ENCODE data around the gene GTPBP2. TPM values are rescaled to one million over a fixed set of nuclear protein-coding genes. Genes with fewer than 3 reads are reported as not detected.
A peak's percentile ranks its signal among the peaks of the same experiment; 100 is the strongest.

GTPBP2 gene
- total and polyA plus RNA-seq, 7 donors: 27.8 to 69.6 (median 34.6) TPM

DNA sequence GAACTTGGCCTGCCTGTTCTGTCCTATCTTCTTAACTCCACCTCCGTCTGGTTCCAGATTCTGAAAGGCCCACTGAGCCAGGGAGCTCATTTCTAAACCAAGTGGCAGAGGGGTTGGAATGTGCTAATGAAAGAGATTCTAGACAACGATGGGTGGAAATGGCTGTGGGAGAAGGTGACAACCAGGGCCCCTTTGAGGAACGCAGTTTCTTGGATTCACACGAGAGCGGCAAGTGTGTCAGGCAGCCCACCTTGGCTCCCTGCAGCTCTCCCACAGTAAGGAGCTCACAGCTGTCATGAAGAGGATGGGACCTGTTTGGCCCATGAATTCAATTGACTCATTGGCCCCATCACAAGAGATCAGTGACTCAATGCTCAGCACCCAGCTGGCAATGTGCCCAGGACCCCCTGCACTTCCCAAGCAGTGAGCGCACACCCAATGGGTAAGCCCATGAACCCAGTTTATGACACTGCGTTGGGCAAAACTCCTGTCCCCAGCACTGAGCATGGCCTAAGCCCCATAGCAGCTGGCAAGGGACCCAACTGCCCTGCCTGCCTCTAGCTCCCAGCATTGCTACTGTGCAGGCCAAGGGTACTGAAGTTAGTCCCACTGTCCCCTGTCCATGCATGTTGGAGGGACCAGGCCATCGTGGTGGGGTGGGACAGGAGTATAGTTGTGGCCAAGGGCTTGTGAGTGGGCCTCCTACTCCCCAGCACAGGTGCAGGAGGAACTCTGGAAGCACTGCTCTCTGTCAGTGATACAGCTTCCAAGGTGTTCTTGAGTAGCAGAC, 42.1 kb upstream of the GTPBP2 start:
- peaks cover 0 to 50% of the 10 kb centered on the region in 2 donors for H3K36me3 ChIP-seq (ENCODE audit: insufficient read depth in 1 of 2, low read depth in 1 of 2)
- DNase-seq: no peak

DNA sequence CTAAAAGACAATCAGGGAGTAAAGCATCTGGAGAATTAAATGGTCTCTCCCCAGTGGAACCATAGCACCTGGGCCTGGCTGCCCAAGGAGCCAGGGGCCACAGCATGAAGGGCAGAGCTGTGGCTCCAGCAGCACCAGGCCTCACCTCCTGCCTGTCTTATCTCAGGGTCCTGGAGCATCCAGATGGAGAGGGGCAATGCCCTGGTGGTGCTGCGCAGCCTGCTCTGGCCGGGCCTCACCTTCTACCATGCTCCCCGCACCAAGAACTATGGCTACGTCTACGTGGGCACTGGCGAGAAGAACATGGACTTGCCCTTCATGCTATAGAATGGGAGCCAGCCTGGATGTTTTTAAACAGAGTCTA, 41.5 kb upstream of the GTPBP2 start:
- WGBS, 3 donors: 98% methylated on average over 6 of the region's 6 CpGs
- no peak for ATAC-seq

More for the DNA sequence above, 42.1 kb upstream of the GTPBP2 start:
- TF ChIP-seq, protein P1, sequence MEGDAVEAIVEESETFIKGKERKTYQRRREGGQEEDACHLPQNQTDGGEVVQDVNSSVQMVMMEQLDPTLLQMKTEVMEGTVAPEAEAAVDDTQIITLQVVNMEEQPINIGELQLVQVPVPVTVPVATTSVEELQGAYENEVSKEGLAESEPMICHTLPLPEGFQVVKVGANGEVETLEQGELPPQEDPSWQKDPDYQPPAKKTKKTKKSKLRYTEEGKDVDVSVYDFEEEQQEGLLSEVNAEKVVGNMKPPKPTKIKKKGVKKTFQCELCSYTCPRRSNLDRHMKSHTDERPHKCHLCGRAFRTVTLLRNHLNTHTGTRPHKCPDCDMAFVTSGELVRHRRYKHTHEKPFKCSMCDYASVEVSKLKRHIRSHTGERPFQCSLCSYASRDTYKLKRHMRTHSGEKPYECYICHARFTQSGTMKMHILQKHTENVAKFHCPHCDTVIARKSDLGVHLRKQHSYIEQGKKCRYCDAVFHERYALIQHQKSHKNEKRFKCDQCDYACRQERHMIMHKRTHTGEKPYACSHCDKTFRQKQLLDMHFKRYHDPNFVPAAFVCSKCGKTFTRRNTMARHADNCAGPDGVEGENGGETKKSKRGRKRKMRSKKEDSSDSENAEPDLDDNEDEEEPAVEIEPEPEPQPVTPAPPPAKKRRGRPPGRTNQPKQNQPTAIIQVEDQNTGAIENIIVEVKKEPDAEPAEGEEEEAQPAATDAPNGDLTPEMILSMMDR (IDR thresholded peaks at IDR 0.05): no peak
- no peaks in the 10 kb centered on the region for H3K27me3 ChIP-seq (ENCODE audit: insufficient read depth in 3 of 3, low read length in 2 of 3)
- H3K4me1 ChIP-seq: peaks cover 86% of the 10 kb centered on the region
- intact Hi-C loops (cut with DNase I): no loop called here
- ATAC-seq: no peak
- H3K27ac ChIP-seq: peak overlapping the region; percentile 95
- no peaks in the 10 kb centered on the region for H3K9me3 ChIP-seq
- no peak overlapping the region for H3K4me3 ChIP-seq
- WGBS, 3 donors: 85 to 88% (median 88%) methylated on average over 8 of the region's 8 CpGs

DNA sequence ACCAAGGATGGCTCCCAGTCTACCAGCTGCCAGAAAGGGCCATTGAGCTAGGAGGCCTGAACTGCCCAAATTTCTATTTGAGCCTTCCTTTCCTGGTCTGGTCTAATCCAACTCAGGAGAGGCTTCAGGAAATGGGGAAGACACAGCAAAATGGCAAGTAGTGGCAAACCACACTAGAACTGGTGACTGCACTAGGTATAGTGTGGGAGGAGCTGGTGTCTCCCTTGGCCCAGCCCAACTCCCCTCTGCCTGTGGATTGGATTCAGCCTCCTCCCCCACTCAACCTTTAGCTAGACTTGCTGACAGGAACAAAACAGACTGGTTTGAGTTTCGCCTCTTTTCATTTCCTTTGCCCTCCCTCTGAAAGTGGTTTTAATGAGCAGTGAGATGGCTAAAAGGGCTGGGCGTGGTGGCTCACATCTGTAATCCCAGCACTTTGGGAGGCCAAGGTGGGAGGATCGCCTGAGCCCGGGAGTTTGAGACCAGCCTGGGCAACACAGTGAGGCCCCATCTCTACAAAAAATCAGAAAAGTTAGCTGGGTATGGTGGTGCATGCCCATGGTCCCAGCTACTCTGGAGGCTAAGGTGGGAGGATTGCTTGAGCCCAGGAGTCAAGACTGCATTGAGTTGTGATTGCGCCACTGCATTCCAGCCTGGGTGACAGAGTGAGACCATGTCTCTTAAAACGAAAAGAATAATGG, 41.0 kb upstream of the GTPBP2 start:
- Histone ChIP-seq H3K27ac (peak overlapping the region; percentile 83), H3K4me3 (peak overlapping the region; percentile 2), H3K36me3 (ENCODE audit: insufficient read depth in 1 of 2, low read depth in 1 of 2) (peaks cover 0 to 40% of the 10 kb centered on the region in 2 donors), H3K27me3 (ENCODE audit: insufficient read depth in 3 of 3, low read length in 2 of 3) (no peaks in the 10 kb centered on the region), H3K9me3 (no peaks in the 10 kb centered on the region), H3K4me1 (peaks cover 77% of the 10 kb centered on the region)
- DNase-seq (no peak), ATAC-seq (no peak)
- intact Hi-C loops (cut with DNase I): loop anchor here (2.0 to 10.0 kb wide), 4 partner anchors 37 to 411 kb away; no protein-coding TSS in a partner anchor
- TF ChIP-seq, protein P1 (IDR thresholded peaks at IDR 0.05): no peak
- WGBS, 3 donors: 67 to 83% (median 67%) methylated on average over 6 of the region's 6 CpGs

More for the DNA sequence above, 41.5 kb upstream of the GTPBP2 start:
- intact Hi-C loops (cut with DNase I): no loop called here
- H3K4me1 ChIP-seq: peaks cover 80% of the 10 kb centered on the region
- H3K27ac ChIP-seq: peak overlapping the region; percentile 83
- DNase-seq: no peak
- TF ChIP-seq, protein P1 (IDR thresholded peaks at IDR 0.05): no peak
- H3K4me3 ChIP-seq: no peak overlapping the region
- H3K36me3 ChIP-seq (ENCODE audit: insufficient read depth in 1 of 2, low read depth in 1 of 2): peaks cover 0 to 45% of the 10 kb centered on the region in 2 donors
- no peaks in the 10 kb centered on the region for H3K9me3 ChIP-seq
- no peaks in the 10 kb centered on the region for H3K27me3 ChIP-seq (ENCODE audit: insufficient read depth in 3 of 3, low read length in 2 of 3)

DNA sequence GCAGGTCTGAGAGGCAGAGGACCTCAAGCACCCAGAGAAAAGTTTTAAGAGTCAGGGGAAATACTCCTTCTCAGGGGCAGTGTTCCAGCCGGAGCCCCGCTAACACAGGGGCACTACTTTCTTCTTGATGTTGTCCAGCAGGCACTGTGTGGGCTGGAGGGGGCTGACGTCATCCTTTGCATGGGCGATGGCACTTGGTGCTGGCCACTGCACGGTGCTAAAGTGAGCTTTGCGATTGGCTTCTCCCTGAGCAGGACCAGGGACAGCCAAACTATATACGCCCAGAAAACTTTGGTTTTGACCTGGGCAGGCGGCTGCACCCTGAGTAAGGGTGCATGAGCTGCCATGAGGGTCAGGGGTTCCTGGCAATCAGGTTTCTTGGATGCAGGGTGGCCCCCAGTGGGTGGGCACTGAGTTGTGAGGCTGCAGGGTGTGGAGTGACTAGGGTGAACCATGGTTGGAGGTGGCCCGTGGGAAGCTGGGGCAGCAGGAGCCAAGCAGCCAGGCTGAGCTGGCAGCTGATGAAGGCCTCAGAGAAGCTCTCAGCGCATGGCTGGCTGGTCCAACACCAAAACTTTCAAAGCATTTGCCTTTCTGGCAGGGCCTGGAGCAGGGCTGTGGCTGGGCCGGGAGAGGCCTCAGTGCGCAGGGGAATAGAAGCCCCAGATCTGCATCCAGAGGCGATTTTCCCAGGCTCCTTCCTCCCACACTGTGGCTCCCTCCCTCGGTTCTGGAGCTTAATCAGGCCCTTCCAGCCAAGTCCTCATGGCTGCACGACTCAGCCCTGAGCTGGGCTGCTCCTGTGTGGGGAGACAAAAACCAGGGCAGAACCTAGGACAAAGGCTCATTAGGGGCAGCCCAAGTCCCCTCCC, 40.2 kb upstream of the GTPBP2 start:
- Histone ChIP-seq H3K27me3 (ENCODE audit: insufficient read depth in 3 of 3, low read length in 2 of 3) (no peaks in the 10 kb centered on the region), H3K4me1 (peaks cover 69% of the 10 kb centered on the region), H3K27ac (peak overlapping the region; percentile 83), H3K4me3 (peak overlapping the region; percentile 2), H3K9me3 (no peaks in the 10 kb centered on the region), H3K36me3 (ENCODE audit: insufficient read depth in 1 of 2, low read depth in 1 of 2) (peaks cover 0 to 32% of the 10 kb centered on the region in 2 donors)
- intact Hi-C loops (cut with DNase I): loop anchor here (2.0 to 10.0 kb wide), 4 partner anchors 38 to 412 kb away; no protein-coding TSS in a partner anchor
- ATAC-seq (peak; percentile 26 to 49 (median 46)), DNase-seq (peak; percentile 82 to 87)
- 16 to 33% (median 24%) methylated on average over 15 of the region's 15 CpGs for WGBS, 3 donors
- TF ChIP-seq, protein P1 (IDR thresholded peaks at IDR 0.05): no peak

All from psoas muscle (tissue), 8 donors.